ENCODE results near the gene INO80B.
"Not testable (repeated sequence)": the region's sequence is repeated elsewhere in the genome, so short reads cannot be mapped to it uniquely, and the experiment has no call there.

Gene INO80B

GRCh38 chr2:74482801-74483674 is 28.2 kb downstream of the INO80B start, which contains the start of the genes CCDC142 and TTC31:
Gene CCDC142 (minus strand): TSS chr2:74482998. CDS start chr2:74482837, 161 bp downstream.
Gene TTC31 (plus strand): TSS chr2:74483081. CDS start chr2:74483096, 15 bp downstream.
- DNase-seq, result peak; percentile 56

GRCh38 chr2:74483675-74484164 is 28.8 kb downstream of the INO80B start:
- DNase-seq, result not testable (repeated sequence)

GRCh38 chr2:74486141-74486540 is 31.3 kb downstream of the INO80B start:
- DNase-seq, result no peak

DNA sequence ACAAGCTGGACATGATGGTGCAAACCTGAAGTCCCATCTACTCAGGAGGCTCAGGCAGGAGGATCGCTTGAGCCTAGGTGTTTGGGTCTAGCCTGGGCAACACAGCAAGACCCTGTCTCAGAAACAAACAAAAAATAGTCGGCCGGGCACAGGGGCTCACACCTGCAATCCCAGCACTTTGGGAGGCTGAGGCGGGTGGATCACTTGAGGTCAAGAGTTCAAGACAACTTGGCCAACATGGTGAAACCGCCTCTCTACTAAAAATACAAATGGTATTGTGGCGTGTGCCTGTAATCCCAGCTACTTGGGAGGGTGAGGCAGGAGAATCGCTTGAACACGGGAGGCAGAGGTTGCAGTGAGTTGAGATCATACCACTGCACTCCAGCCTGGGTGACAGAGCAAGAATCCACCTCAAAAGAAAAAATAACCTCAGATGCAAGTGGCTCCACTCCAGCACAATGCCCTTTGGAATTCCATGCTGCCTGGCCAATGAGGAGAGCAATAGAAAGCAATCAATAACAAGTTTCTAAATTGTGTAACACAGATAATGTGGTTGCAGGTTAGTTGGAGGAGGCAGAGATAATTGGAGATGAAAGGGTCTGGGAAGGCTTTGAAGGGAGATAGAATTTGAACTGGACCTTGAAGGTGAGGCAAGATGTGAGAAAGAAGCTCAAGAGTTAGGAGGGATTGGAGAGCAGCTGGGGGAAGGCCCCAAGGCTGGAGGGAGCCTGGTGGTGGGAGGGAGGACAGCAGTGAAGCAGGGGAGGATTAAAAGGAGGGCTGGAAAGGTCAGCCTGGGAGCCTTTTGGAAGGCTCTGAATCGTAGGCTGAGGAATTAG is 34.0 kb downstream of the INO80B start:
- DNase-seq, result no peak

DNA sequence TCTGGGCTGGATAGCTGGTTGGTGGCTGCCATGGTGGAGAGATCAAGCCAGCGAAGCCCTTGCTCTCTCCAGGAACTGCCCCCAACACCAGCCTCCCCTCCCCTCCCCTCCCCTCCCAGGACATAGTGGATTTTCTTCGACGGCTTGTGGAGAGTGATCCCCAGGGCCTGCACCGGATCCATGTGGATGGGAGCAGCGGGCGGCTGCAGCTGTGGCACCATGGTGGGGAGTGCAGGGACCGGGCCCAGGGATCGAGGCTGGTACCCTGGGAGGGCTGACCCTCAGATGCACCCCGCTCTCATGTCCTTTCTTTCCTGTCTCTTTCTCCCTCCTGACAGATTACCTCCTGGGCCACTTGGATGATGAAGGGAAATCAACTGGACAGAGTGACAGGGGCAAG is 35.0 kb downstream of the INO80B start:
- DNase-seq, result no peak

- DNase-seq, result no peak
Observed at GRCh38 chr2:74491648-74492544, 37.0 kb downstream of the INO80B start.

DNA sequence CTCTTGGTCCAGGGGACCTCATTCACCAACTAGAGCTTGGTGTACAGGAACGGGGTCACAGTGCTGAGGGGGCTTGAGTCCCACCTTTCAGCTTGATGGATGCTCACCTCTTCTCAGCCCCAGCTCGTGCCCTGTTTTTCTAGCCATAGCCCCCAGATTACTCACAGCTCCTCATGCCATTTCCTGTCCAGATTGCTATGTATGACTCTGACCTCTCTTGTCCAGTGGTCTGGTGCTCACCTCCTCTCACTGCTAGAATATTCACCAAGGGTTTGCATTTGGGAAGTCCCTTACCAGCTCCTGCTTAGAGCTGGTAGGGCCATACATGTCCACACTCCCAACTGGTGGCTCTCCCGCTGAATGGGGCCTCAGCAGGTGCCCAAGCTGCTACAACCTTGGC is 38.7 kb downstream of the INO80B start:
- DNase-seq, result no peak

- no peak for DNase-seq
Observed at GRCh38 chr2:74495440-74495839, 40.6 kb downstream of the INO80B start.

GRCh38 chr2:74496997-74497776 is 42.3 kb downstream of the INO80B start:
- no peak for DNase-seq

DNA sequence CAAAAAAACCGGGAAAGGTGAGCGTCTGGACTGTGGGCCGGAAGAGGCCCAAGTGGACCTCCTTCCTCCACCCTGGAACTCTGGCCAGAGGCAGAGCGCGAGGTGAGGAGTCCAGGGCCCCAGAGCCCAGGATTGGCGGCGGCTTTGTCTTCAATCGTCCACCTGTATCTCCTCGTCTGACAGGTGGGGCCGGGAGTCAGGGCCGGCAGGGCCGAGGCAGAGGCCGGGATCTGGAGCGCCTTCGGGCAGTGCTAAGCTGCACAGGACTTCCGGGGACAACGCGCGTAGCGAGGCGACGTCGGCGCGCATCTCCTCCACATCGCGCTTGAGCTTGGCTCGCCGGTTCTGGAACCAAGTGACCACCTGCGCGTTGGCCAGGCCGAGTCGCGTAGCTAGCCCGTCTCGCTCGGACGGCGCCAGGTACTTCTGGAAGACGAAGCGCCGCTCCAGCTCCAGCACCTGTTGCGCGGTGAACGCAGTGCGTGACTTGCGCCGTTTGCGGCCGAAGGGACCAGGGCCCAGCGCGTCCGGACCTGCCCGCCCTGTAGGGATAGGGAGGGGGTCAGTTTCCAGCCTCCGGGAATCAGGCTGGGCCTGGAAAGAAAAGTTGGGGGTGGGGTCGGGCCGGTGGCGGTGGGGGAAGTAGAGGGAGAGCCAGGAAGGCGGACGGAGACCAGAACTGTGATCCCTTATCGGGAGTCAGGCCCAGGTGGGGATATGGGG is 43.1 kb downstream of the INO80B start:
- no peak for DNase-seq

DNA sequence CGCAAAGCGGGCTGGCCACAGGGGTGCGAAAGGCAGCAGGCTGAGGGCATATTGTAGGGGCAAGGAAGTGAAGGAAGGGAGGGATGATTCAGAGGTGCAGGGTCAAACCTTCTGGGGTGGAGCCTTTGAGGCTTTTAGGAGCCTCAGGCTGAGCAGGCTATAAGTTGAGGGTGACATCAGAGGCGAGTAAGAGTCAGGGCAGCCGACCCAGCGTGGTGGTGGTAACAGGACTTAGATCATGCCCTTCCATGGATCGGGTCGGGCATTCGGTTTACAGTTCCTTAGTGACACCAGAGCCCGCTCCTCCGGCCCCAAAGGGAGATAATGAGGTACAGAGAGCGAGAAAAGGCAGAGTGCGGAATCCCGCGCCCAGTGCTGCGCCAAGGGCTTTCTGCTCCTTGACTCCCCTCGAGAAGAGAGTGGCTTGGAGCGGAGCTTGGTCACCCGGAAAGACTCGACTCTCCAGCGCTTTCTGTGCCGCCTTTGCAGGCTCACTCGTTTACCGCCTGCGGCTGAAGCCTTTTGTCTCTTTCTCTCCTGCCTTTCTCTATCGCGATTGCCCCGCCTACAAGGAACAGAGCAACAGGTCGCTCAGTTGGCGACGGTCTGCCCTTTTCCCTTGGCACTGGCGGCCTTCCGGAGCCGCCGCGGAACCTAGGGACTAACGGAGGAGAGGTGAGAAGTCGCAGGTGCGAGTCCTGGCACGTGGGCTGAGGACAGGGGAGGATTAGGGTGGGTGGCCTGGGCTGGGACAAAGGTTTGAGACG is 43.8 kb downstream of the INO80B start:
- DNase-seq, result no peak

GRCh38 chr2:74499267-74499939 is 44.5 kb downstream of the INO80B start, which contains the start of gene LBX2:
Gene LBX2 (minus strand): TSS chr2:74499603. CDS start chr2:74499537, 66 bp downstream.
- DNase-seq, result no peak

GRCh38 chr2:74499940-74500577 is 45.2 kb downstream of the INO80B start:
- DNase-seq, result no peak

GRCh38 chr2:74500578-74500946 is 45.7 kb downstream of the INO80B start:
- DNase-seq, result no peak

- DNase-seq, result no peak
Observed at GRCh38 chr2:74501335-74502071, 46.6 kb downstream of the INO80B start.

DNA sequence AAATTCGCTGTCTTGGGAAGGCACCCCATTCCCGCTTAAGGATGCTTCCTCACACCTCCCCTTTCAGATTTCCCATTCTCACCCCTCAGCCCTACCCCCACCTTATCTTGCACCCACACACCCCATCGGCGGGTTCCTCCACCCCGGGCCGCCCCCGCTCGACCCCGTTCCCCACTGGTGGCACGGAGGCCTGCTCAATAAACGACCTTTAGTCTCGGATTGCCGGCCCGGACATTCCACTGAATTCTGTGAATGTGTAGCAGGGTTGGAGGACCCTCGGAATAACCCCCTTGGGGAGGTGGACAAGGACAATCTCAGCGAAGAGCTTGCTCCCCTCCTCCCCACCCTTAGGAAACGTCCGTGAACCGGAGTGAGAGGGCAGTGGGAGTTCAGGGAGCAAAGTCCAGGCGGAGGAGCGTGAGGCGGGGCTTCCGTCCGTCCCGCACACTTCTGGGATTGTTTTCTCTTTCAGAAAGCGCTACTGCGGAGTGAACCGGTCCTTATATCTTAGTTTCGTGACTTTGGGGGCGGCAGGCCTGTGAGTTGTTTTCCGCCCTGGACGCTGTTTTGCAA is 47.3 kb downstream of the INO80B start:
- no peak for DNase-seq

DNA sequence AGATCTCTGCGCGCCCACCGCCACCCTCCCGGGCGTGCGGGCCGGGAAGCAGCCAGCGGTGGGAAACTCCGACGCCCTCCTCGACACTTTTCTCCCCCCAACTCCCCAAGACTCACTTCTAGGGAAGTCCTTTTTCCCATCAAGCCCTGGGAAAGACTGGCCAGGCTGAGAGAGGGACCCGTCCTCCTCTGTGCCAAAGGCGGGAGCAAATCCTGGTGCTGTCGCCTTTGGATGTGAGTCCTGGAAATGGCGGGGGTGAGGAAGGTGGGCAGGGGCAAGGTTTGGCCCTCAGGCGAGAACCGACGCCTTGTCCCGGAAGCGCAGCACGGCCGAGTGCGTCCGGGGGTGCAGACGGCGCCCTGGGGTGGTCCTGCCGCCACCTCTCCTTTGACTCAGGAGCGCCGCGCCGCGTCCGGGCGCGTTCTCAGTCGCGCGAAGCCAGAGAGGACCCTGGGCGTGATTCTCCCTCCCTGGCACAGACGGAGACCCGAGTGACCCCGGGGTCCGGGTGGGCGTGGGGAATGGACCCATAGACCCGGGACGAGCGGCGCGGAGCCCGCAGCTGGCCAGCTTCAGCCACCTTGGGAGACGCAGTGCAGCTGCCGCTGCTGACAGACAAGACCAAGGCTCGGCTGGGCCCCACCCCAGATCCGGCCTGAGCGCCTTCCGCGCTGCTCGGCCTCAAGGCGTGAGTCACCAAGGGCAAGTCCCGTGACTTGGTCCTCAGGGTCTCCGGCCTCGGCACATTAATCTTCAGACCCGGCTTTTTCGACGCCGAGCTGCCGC is 48.0 kb downstream of the INO80B start:
- peak; percentile 18 for DNase-seq

Measured in activated gamma-delta T cell (primary cell).